Astrocyte (in vitro differentiated cells and primary cell): ENCODE results near the gene PSMG4.

Source experiments
- EZH2 ChIP-seq: IDR thresholded peaks from 2 replicates; pipeline ENCODE4 v1.6.1; 2012; ENCODE audit warnings: mild to moderate bottlenecking, low read length, inconsistent platforms; ENCODE audit not compliant: insufficient read depth
- TF ChIP-seq, protein P1 (sequence below): IDR thresholded peaks from 2 replicates; pipeline ENCODE4 v1.5.1; 2011; ENCODE audit warnings: low read depth, mild to moderate bottlenecking, inconsistent platforms, low read length, moderate library complexity; ENCODE audit not compliant: insufficient read depth

DNA sequence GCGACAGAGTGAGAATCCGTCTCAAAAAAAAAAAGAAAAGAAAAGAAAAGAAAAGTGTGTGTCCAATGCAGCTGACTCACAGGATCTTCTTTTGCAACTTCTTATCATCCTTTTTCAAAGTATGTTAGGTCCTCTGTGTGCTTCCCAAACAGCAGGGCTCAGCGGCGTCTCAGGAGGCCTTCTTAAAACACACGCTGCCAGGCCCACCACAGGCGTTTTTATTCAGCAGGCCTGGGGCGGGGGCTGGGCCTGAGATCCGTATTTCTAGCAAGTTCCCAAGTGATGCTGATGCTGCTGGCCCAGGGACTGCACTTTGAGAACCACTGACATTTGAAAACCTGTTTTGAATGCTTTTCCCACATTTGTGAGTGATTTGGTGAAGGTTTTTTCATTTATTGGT lies 57.1 kb downstream of the PSMG4 start:
- TF ChIP-seq, protein P1, sequence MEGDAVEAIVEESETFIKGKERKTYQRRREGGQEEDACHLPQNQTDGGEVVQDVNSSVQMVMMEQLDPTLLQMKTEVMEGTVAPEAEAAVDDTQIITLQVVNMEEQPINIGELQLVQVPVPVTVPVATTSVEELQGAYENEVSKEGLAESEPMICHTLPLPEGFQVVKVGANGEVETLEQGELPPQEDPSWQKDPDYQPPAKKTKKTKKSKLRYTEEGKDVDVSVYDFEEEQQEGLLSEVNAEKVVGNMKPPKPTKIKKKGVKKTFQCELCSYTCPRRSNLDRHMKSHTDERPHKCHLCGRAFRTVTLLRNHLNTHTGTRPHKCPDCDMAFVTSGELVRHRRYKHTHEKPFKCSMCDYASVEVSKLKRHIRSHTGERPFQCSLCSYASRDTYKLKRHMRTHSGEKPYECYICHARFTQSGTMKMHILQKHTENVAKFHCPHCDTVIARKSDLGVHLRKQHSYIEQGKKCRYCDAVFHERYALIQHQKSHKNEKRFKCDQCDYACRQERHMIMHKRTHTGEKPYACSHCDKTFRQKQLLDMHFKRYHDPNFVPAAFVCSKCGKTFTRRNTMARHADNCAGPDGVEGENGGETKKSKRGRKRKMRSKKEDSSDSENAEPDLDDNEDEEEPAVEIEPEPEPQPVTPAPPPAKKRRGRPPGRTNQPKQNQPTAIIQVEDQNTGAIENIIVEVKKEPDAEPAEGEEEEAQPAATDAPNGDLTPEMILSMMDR: no peak
- TF ChIP-seq EZH2: no peak
